HG03520 (cell line): ENCODE measurements around the gene ANKRD24.
A peak's percentile ranks its signal among the peaks of the same experiment; 100 is the strongest.
"Not testable (repeated sequence)": the region's sequence is repeated elsewhere in the genome, so short reads cannot be mapped to it uniquely, and the experiment has no call there.

Experiments
- ATAC-seq: cut with Tn5 transposase; IDR thresholded peaks from one replicate; pipeline ENCODE4 v1.9.1; 2021; ENCODE audit warnings: mild to moderate bottlenecking, moderate library complexity; ENCODE audit not compliant: unreplicated experiment

Gene ANKRD24

DNA sequence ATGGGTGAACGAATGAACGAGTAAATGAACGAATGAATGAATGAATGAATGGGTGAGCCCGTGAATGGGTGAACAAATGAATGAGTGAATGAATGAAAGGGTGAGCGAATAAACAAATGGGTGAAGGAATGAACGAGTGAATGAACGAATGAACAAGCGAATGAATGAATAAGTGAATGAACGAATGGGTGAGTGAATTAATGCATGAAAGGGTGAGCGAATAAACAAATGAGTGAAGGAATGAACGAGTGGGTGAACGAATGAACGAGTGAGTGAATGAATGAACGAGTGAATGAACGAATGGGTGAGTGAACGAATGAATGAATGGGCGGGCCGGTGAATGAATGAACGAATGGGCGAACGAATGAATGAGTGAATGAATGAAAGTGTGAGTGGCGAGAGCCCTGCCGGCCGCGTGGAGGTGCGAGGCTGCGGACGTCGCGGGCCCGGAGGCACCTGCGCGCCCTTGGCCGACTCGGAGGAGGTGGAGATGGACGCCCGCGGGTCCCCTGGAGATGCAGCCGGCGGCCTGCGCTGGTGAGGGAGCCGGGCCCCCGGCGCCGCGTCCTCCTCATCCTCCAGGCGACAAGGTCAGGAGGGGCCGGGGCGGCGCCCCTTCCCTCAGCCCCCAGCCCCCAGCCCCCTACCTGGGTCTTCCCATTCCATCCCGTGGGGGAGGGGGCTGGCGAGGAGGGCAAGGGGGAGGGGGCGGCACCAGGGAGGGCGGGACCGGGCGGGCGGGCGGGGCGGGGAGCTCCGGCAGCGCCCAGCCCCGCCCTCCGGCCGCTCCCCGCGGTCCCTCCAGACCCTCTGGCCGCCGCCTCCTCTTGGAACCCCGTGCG is 15.4 kb downstream of the ANKRD24 start:
- ATAC-seq, result no peak

DNA sequence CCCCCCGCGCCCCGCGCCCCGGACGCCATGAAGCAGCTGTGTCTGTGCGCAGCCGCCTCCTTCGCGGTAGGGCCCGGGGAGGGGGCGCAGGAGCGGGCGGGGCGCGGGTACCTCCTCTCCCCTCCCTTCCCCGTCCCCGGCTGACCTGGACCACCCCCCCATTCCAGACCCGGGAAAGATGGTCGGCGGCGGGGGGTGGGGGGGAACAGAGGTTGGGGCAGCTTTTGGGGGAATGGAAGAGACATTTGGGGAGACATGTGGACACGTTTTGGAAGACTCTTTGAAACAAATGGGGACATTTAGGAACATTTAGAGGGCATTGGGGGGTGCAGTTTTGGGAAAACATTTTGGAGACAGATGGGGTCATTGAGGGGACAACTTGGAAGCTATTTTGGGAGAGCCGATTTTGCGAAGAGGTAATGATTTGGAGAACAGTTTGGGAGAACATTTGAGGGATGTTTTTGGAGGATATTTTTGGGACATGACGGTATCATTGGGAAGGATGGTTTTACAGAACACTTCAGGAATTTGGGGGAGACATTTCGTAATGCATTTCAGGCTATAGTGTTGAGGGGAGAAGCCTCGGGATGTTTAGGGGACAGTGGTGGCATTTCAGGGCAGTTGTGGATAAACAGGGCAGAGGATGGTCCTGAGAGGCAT is 16.1 kb downstream of the ANKRD24 start:
- ATAC-seq, result no peak

DNA sequence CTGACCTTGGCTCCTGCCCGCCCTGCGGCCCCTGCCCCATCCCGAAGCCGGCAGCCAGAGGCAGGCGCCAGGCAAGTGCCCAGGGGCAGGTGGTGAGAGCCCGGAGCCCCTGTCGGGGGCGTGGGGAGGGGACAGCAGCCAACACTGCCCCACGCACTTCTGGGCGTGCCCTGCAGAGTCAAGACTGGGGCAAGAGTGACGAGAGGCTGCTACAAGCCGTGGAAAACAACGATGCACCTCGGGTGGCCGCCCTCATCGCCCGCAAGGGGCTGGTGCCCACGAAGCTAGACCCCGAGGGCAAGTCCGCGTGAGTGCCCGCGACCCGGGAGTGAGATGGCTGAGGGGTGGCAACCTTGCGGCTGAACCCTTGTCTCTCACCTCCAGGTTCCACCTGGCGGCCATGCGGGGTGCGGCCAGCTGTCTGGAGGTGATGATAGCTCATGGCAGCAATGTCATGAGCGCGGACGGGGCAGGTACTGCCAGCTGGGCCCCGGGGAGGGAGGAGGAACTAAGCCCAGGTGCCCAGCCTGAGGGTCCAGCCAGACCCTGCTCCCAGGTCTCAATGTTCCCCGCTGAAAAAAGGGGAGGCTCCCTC is 17.3 kb downstream of the ANKRD24 start:
- no peak for ATAC-seq

DNA sequence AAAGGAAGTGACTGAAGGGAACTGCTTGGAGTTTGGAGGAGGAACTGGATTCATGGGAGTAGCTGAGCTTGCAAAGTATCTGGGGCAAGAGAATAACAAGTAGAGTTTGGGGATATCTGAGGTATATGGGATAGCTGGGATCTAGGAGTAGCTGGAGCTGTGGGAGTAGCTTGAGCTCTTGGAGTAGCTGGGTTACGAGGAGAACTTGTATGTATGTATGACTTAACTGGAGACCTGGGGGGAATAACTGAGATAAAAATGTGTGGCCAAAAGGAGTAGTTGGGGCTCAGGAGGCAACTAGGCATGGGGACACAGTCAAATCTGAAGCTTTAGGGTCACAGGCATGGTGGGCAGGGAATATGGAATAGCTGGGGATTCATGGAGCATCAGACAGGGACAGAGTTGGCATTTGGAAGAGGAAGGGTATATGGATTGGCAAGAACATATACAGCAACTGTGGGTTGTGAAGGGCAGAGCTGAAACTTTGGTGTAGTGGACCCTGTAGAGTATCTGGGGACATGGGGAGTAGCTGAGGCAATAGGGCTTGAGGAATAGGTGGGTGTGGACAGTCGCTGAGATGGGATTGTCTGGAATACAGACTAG is 18.6 kb downstream of the ANKRD24 start:
- no peak for ATAC-seq

DNA sequence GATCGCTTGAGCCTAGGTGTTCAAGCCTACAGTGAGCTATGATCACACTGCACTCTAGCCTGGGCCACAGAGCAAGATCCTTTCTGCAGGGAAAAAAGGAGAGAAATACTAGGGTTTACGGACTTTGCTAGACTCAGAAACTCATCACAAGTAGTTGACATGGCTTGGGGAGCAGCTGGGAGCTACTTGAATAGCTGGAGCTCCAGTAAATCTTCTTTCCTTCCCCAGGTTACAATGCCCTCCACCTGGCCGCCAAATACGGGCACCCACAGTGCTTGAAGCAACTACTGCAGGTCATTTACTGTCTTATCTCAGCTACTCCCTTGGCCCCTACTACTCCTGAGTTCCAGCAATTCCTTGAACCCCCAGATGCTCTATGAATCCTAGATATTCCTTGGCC is 19.3 kb downstream of the ANKRD24 start:
- no peak for ATAC-seq

DNA sequence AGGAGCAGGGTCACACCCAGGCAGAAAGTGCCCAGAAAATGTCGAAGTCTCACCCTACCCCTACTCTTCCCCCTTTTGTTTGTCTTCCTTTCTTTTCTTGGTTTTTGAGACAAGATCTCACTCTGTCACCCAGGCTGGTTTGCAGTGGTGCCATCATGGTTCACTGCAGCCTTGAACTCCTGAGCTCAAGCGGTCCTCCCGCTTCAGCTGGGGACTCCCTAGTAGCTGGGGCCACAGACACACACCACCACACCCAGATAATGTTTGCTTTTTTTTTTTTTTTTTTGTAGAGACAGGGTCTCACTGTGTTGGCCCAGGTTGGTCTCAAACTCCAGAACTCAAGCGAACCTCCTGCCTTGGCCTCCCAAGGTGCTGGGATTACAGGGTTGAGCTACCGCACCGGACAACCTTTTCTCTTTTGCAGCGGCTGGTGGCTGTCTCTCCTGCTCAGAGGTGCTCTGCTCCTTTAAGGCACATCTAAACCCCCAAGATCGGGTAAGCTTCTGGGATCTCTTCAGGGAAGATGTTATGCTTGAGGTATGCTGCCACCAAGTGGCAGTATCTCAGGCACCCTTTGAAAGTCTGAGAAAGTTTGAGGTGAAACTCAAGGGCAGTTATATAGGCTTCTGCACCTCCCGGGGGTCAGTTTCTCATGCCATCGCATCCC is 24.5 kb downstream of the ANKRD24 start:
- ATAC-seq, result no peak

DNA sequence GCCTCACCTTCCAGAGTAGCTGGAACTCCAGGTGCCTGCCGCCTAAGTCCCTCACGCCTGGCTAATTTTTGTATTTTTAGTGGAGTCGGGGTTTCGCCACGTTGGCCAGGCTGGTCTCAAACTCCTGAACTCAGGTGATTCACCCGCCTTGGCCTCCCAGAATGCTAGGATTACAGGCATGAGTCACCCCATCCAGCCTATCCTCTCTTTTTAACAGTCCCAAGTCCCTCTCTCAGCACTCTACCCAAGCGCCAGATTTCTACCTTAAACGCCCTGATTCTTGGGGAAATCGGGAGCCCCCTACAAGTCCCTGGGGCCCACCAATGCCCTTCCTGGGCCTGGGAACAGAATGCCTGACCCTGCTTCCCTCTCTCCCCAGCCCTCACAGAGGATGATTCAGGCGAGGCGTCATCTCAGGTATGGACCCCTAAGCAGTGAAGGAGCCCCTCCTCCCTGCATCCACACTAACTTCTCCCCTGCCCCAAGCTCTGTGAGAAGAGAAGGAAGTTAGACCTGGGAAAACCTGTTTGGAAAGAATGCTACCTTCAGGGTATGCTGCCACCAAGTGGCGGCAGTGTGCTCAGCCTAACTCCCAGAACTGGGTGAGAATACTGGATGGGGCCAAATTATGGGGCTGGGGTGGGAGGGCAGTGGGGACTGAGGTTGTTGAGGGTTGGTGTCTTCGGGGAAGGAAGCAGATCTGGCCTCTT is 26.1 kb downstream of the ANKRD24 start:
- no peak for ATAC-seq

DNA sequence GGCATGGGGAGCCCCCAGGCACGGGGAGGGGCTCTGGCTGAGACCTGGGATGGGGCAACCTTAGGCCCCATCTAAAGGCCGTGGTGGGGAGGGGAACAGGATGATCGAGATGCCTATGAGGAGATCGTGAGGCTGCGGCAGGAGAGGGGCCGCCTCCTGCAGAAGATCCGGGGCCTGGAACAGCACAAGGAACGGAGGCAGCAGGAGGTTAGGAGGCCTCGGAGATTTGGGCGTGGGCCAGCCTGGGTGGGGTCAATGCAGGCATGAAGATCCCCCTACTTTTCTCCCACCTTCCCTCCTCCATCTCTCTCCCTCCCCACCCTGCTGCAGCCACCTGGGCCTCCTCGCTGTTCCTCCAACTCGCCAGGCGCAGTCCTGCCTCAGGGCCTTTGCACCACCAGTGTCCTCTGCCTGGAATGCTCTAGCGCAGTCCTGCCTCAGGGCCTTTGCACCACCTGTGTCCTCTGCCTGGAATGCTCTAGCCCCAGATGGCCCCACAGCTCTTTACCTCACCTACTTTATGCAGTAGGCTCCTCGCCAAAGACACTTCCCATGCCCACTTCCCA is 27.8 kb downstream of the ANKRD24 start:
- no peak for ATAC-seq

DNA sequence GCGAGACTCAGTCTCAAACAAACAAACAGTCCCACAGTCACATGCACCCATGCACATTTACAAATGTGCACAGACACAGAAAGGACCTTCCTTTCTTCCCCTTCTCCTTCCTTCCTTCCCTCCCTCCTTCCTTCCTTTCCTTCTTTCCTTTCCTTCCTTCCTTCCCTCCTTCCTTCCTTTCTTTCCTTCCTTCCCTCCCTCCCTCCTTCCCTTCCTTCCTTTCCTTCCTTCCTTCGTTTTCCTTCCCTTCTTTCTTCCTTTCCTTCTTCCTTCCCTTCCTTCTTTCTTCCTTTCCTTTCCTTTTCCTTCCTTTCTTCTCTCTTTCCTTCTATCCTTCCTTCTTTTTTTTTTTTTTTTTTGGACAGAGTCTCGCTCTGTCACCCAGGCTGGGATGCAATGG is 30.6 kb downstream of the ANKRD24 start:
- ATAC-seq, result no peak

DNA sequence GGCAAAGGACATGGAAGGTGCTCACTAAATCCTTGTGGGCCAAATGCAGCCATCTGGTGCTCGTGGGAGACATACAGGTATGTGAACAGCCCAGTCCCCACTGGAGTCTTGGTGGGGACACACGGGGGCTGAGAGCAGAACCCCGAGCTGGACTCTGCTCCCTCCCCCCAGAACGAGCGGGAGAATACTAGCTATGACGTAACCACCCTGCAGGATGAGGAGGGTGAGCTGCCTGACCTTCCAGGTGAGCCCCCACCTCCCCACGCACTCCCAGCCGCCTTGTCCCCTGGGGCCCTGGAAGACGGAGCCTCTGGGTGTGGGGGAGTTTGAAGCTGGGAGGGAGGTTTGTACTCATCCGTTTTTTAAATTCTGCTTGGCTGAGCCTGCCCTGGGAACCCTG is 33.3 kb downstream of the ANKRD24 start:
- ATAC-seq, result no peak

DNA sequence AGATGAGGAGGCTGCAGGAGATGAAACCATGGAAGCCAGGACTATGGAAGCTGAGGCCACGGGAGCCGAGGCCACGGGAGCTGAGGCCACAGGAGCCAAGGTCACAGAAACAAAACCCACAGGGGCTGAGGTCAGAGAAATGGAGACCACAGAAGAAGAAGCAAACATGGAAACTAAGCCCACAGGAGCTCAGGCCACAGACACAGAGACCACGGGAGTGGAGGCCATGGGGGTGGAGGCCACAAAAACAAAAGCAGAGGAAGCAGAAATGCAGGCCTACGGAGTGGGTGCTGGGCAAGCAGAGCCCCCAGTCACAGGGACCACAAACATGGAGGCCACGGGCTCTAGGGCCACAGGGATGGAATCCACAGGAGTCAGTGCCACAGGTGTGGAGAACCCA is 34.4 kb downstream of the ANKRD24 start:
- ATAC-seq, result no peak

DNA sequence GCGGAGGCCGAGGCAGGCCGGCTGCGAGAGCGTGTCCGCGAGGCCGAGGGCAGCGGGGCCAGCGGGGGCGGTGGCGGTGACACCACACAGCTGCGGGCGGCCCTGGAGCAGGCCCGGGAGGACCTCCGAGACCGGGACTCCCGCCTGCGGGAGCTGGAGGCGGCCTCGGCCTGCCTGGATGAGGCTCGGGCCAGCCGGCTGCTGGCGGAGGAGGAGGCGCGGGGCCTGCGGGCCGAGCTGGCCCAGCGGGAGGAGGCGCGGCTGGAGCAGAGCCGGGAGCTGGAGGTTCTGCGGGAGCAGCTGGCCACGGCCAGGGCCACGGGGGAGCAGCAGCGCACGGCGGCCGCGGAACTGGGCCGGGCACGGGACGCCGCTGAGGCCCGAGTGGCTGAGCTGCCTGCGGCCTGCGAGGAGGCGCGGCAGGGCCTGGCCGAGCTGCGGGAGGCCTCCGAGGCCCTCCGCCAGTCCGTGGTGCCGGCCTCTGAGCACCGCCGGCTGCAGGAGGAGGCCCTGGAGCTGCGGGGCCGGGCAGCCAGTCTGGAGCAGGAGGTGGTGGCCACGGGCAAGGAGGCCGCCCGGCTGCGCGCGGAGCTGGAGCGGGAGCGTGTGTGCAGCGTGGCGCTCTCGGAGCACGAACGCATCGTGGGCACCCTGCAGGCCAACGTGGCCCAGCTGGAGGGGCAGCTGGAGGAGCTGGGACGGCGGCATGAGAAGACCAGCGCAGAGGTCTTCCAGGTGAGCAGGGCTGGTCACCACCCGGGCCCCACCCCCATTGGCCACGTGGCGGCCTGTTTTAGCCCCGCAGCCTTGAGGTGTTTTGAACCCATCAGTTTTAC is 35.2 kb downstream of the ANKRD24 start:
- no peak for ATAC-seq

DNA sequence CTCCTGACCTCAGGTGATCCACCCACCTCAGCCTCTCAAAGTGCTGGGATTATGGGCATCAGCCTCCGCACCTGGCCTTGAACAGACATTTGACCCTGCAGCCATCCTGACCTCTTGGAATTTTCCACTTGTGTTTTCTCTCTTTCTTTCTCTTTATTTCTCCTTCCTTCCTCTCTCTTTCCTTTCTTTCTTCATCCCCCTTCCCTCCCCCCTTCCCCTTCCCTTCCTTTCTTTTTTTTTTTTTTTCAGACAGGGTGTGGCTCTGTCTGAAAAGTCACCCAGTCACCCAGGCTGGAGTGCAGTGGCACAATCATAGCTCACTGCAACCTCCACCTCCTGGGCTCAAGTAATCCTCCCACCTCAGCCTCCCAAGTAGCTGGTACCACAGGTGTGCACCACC is 36.0 kb downstream of the ANKRD24 start:
- not testable (repeated sequence) for ATAC-seq

DNA sequence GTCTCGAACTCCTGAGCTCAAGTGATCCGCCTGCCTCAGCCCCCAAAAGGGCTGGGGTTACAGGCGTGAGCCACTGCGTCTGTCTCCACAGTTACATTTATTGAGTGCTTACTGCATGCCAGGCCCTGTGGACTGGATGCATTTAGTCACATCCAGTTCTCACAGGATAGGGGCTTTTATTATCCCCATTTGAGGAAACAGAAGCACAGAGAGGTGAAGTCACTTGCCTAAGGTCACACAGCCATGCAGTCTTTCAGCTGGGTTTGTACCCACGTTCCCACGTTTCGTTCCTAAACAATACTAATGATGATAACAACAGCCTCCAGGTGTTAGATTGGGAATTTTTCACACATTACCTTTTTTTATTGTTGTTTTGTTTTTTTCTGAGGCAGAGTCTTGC is 37.7 kb downstream of the ANKRD24 start:
- no peak for ATAC-seq

DNA sequence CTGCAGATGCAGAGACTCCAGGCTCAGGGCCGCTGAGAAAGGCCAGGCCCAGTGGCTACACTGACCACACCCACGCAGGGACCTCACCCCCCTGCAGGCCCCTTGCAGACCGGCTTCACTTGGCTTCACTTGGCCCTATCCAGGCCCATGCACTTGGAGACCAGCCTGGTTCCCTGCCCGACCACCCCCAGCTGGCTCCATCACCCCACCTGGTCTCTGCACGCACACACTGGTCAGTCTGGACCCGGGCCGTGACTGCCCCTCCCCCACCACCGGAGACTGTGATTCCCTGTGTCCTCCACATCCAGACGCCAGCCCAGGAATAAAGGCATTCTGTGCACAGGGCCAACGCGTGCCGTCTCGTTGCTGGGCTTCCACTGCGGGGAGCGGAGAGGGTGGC is 42.0 kb downstream of the ANKRD24 start:
- no peak for ATAC-seq

DNA sequence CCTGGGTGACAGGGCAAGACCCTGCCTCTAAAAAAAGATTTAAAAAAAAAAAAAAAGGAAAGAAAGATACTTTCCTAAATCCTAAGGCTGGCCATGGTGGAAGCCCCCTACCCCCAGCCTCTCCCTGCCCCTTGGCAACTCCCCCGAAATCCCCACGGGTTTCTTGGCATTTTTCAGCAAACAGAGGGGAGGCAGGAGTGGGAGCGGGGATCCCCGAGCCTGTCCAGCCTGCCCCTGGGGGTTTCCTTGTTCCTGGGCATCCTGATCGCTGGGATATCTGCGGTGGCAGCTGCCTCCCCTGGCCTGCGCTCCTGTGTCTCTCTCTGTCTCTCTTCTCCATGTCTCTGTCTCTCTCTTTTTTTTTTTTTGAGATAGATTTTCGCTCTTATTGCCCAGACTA is 43.4 kb downstream of the ANKRD24 start:
- ATAC-seq, result no peak

DNA sequence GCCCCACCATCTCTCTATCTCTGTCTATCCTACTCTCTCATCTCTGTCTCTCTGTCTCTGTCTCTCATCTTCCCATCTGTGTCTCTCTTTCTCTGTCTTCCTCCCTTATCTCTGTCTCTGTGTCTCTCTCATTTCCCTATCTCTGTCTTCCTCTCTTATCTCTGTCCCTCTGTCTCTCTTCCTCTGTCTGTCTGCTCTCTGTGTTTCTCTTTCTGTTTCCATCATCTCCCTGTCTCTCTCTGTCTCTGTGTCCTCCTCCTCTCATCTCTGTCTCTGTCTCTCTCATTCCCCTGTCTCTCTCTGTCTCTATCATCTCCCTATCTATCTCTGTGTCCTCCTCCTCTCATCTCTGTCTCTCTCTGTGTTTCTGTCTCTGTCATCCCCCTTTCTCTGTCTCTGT is 45.3 kb downstream of the ANKRD24 start:
- no peak for ATAC-seq

DNA sequence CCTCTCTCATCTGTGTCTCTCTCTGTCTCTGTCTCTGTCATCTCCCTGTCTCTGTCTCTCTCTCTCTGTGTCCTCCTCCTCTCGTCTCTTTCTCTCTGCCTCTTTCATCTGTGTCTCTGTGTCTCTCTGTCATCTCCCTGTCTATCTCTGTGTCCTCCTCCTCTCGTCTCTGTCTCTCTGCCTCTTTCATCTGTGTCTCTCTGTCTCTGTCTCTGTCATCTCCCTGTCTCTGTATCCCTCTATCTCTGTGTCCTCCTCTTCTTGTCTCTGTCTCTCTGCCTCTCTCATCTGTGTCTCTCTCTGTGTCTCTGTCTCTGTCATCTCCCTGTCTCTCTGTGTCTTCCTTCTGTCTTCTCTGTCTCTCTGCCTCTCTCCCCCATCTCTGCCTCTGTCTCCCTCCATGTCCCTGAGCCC is 46.3 kb downstream of the ANKRD24 start:
- no peak for ATAC-seq

DNA sequence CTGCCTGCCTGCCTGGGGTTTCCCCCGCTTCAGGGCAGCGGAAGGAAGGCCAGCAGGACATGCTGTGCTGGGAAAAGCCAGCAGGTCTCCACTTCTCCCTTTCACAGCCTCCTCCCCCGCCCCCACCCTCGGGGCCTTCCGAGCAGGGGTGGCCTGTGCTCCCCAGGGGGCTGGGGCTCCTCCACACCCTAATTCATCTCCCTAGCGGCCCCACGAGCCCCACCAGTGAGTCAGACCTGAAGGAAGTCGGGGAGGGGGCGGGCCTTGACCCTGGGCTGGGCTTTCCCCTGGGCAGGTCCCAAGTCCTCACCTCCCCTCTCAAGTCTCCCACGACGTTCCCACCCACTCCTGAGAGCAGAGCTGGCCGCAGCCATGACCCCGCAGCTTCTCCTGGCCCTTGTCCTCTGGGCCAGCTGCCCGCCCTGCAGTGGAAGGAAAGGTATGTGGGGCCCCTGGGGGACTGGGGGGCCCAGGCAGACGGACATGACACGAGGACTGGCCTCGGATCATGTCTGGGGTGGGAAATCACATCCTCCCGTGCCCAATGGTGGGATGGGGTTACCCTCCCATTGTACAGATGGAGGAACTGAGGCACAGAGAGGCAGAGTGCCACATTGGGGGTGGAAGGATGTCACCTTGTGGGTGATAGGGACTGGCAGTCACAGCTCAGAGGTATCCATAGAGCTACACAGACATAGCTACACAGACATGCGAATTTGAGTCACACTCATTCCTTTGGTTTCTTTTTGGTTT is 46.9 kb downstream of the ANKRD24 start, which contains the start of gene EBI3:
TSS of gene EBI3 (plus strand) at position 345 of the 753 bp plus-strand sequence. CDS start at position 373, 28 bp downstream.
- ATAC-seq, result peak; percentile 47
